HG03280 (cell line): ENCODE results near the gene KERA.
"Not testable (repeated sequence)": the region's sequence is repeated elsewhere in the genome, so short reads cannot be mapped to it uniquely, and the experiment has no call there.

Source experiments
- ATAC-seq: cut with Tn5 transposase; IDR thresholded peaks from one replicate; pipeline ENCODE4 v1.9.1; 2021; ENCODE audit warnings: mild to moderate bottlenecking, moderate library complexity; ENCODE audit not compliant: unreplicated experiment

Gene KERA, protein sequence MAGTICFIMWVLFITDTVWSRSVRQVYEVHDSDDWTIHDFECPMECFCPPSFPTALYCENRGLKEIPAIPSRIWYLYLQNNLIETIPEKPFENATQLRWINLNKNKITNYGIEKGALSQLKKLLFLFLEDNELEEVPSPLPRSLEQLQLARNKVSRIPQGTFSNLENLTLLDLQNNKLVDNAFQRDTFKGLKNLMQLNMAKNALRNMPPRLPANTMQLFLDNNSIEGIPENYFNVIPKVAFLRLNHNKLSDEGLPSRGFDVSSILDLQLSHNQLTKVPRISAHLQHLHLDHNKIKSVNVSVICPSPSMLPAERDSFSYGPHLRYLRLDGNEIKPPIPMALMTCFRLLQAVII

DNA sequence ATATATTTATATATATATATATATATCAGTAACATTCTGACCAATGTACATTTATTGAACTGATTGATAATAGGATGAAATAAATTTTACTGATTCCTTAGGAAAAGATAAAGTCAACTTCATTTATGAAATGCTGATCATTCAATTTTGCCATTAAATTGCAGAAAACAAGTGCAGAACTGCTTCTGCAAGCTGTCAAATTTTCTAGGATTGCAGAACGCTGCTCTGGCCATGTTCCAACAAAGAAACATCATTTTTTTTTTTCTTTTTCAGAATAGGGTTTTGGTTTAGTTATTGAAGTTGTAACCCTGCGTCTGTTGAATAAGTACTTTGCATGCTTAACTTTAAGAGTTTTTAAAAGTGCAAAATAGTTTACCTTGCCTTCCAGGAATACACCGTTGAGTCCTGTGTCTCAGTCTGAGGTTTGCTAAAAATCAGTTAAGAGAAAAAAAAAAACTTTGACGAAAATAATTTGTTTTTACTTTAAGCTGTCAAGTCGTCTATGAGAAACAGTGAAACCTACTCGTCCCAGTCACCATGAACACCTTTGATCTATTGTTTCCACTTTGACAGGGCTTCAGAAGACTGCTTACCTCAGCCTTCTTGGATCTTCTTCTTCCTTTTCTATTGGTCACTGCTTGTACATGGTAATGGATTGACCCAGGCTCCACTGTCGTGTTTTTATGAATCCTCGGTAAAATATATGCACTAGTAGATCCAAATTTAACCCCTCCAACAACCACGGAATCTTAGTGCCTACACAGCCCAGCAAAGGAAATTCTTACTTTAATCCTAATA lies at the start of gene KERA:
Gene KERA (minus strand): TSS at position 657 of the 798 bp plus-strand sequence. CDS start 1,743 bp downstream, outside the sequence.
- no peak for ATAC-seq

GRCh38 chr12:91106283-91106682 lies 48.5 kb upstream of the KERA start:
- ATAC-seq: no peak

- ATAC-seq: no peak
Measured at GRCh38 chr12:91105807-91106206, 48.0 kb upstream of the KERA start.

- peak; percentile 84 for ATAC-seq
Measured at GRCh38 chr12:91104812-91105466, 47.1 kb upstream of the KERA start.

- ATAC-seq: no peak
Measured at GRCh38 chr12:91103624-91104023, 45.8 kb upstream of the KERA start.

DNA sequence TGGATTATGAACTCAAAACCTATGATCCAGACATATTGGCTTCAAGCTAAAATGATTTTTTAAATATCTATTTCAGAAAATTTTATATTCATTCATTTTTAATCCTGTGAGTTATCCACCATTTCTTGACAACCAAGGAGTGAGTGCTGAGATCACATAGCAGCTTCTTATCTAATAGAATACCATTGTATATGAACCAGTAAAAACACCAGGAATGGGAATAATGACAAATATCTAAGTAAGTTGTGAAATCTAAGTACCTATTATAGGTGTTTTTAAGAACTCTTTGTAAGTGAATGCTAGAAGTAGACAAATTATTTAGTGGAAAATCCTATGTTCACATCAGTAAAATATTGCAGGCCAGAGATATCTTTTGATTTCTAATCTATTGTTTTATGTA lies 45.3 kb upstream of the KERA start:
- no peak for ATAC-seq

- no peak for ATAC-seq
Measured at GRCh38 chr12:91100906-91101305, 43.1 kb upstream of the KERA start.

DNA sequence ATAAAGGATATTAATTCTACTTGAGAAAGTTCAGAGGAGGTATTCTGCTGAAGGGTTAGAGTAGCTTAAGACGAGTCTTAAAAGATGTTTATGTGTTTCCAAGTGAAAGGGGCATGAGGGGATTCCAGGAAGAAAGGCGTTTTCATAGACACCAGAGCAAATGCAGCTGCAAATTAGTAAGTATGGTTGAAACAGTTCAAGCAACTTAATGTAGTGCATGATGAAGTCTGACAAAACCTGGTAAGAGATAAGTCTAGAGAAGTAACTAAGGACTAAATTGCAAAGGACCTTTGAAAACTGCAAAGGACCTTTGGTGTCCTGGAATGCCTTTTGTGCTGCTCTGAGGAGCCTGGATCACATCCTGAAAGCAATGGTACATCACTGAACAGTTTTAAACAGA lies 42.0 kb upstream of the KERA start:
- ATAC-seq: no peak

- ATAC-seq: no peak
Measured at GRCh38 chr12:91099341-91099740, 41.5 kb upstream of the KERA start.

GRCh38 chr12:91098941-91099340 lies 41.1 kb upstream of the KERA start:
- ATAC-seq: no peak

DNA sequence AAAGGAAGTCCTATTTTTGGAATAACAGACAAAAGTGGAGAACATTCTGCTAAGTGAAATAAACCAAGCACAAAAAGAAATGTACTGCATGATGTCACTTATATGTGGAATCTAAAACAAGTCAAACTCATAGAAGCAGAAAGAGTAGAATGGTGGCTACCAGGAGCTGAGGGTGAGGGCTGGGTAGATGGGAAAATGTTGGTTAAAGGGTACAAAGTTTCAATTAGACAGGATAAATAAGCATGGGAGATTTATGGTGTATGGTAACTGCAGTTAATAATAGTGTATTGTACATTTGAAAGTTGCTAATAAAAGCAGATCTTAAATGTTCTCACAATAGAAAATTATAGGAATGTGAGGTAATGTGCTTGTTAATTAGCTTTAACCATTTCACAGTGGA lies 40.6 kb upstream of the KERA start:
- no peak for ATAC-seq

- no peak for ATAC-seq
Measured at GRCh38 chr12:91094957-91095356, 37.1 kb upstream of the KERA start.

DNA sequence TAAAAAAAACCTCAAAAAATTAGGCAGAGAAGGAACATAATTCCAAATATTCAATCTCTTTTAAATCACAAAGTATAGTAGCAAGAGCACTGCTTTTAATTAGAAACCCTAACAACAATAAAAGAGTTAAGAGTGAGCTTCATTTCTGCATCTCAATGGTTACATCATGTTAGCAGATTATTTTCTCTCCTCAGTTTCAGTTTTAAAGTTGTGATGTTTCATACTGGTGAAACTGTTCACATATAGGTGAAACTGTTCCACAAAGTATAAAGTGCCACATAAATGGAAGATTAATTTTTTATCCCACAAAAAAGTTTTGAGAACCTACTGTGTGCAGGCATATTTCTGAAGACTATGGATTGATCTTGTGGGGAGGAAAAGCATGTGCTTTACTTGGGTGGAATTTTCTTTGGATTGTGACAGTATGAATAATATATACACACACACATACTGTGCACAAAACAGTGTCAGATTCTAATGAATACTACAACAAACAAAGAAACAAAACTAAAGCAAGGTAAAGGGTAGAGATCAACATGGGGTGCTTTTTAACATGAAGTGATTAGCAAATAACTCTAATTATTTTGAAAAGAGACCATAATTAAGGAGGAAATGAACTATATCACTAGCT lies 36.3 kb upstream of the KERA start:
- no peak for ATAC-seq

GRCh38 chr12:91093341-91093740 lies 35.5 kb upstream of the KERA start:
- ATAC-seq: no peak

- ATAC-seq: no peak
Measured at GRCh38 chr12:91091916-91092715, 34.3 kb upstream of the KERA start.

DNA sequence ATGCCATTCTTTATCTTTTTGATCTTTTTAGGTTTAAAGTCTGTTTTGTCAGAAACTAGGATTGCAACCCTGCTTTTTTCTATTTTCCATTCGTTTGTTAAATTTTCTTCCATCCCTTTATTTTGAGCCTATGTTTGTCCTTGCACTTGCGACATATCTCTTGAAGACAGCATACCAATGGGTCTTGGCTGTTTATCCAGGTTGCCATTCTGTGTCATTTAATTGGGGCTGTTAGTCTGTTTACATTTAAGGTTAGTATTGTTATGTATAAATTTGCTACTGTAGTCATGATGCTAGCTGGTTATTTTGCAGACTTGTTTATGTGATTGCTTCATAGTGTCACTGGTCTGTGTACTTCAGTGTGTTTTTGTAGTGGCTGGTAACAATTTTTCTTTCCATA lies 32.1 kb upstream of the KERA start:
- ATAC-seq: not testable (repeated sequence)

GRCh38 chr12:91080041-91080440 lies 22.2 kb upstream of the KERA start:
- no peak for ATAC-seq

DNA sequence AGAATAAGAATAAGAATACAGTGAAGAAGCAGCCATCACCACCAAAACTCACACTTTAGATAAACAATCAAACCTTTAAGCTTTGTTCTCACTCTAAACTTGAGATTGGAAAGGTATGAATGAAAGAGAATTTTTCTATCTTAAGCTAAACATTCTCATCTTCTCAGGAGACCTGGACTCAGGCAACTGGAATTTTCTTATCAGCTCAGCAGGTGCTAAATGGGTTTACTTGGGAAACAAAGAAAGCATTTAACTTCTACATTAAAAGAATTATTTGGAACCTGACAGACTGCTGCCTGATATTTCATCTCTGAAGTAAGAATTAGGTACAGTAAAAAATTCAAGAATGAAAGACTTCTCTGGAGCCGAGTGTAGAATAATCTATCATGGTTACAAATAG lies 20.7 kb upstream of the KERA start:
- no peak for ATAC-seq

DNA sequence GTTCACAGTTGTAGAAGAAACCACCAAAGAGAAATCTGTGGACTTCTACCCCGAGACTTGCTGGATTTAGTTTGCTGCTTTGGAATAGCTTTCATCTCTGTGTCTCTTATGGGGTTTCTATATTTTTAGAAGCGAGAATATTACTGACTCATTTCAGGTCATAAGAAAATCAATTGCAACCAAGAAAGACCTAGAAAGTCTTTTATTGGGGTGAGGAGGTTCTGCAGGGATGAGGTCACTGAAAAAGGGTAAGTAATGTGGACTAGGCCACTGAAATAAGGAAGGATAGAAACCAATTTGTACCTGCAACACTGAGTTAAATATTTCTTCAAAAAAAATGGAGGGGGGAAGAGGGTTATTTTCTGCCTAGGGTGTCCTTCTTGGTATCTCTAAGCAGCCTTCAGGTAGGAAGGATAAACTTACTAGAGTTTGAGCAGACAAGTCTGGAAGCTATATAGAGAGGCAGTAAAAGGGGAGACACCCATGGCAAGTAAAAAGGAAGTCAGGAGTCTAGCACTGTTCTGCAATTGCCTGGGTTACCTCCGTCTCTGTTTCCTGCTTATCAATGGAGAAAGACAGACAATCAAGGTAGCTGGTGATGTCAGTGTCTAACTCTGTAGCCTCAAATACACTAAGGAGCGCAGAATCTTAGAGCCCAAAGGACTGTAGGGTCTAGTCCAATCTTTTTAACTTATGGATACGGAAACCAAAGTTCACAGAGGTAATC lies 19.6 kb upstream of the KERA start:
- ATAC-seq: no peak

DNA sequence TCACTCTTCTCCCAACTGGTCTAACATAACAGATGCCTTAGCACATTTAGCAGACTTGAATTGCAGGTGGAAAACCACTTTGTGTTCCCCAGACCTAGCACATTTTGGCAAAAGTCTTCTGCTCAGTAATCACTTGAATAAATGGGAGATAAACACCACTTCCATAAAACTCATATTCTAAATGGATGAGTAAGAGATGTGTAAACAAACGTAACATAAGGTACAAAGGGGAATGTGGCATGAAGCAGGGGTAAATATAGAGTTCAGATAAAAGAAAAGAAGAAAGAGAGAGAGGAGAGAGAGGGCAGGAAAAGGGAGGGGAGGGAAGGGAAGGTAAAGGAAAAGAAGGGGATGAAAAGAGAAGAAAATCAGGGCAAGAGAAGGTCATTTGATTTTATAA lies 17.0 kb upstream of the KERA start:
- ATAC-seq: no peak
